Activated CD4-positive, alpha-beta T cell treated with anti-CD3 and anti-CD28 coated beads, Interleukin-2, amount 50 U/mL, for 1 hour (primary cell): ENCODE results near the gene SERPINC1.
"Not testable (repeated sequence)": the region's sequence is repeated elsewhere in the genome, so short reads cannot be mapped to it uniquely, and the experiment has no call there.

Experiments
- DNase-seq: peaks from one replicate; pipeline ENCODE4 v3.0.0-alpha.2; 2020

Gene SERPINC1

DNA sequence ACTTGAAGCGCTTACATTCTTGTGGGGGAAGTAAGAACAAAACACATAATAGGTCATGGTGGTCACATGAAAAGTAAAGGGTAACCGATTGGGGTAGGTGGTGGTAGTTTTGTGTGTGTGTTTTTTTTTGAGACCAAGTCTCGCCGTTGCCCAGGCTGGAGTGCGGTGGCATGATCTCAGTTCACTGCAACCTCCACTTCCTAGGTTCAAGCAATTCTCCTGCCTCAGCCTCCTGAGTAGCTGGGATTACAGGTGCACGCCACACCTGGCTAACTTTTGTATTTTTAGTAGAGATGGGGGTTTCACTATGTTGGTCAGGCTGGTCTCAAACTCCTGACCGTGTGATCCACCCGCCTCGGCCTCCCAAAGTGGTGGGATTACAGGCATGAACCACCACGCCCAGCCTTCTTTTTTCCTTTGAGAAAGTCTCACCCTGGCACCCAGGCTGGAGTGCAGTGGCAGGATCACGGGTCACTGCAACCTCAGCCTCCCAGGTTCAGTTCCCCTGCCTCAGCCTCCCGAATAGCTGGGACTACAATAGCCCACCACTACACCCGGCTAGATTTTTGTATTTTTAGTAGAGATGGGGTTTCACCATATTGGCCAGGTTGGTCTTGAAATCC lies 54.9 kb downstream of the SERPINC1 start:
- DNase-seq, result not testable (repeated sequence)

GRCh38 chr1:173861731-173862145 lies 55.4 kb downstream of the SERPINC1 start:
- DNase-seq, result no peak

DNA sequence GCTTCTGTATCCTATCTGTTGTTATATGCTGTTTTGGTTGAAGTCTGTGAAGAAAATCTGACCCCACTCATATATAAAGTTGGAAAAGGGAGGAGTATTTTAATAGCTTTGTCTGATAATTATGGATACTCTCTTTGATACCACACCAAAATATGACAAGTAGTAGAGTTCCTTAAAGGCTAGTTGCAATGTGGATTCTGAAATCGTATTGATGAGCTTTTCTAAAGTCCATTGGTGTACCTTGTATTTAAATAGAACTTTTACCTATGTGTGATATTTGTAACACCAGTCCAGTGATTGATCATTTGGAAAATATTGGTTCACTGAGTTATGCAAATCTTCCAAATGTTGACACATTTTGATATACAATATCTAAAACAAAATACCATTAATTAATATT lies 57.1 kb downstream of the SERPINC1 start:
- no peak for DNase-seq

GRCh38 chr1:173859547-173859946 lies 57.6 kb downstream of the SERPINC1 start:
- DNase-seq, result not testable (repeated sequence)

DNA sequence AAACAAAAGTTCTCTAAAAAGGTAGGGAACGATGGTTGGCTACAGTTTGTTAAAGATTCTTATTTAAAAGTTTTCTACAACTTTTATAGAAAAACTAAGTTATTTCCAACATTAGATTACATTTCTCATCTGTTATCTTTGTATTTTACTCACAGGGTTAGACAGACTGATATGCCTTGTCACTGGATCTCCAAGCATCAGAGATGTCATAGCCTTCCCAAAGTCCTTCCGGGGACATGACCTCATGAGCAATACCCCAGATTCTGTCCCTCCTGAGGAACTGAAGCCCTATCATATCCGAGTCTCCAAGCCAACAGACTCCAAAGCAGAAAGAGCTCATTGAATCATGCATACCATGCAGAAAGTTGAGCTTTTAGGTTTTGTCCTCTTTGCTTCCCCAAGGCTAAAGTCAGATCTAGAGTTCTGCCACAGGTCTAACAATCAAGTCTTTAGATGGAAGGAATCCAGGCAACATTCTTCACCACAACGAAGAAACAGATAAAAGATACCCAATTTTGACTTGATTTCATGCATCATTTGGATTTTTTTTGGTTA lies 59.7 kb downstream of the SERPINC1 start:
- DNase-seq, result no peak

GRCh38 chr1:173856903-173857302 lies 60.2 kb downstream of the SERPINC1 start:
- DNase-seq, result no peak

DNA sequence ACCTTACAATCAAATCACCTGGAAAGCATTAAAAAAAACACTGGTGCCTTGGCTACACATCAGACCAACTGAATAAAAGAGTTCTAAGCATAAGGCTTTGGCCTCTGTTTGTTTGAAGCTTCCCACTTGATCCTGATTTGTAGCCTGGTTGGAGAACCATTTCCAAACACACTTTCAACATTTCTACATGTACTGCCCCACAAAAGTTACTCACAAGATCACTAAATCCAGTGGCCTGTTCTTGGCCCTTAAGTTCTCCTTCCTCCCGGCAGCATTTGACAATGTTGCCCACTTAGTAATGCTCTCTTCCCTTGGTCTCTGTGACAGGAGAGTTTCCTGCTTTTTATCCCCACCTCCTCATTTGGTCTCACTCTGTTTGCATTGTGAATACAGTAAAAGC lies 61.1 kb downstream of the SERPINC1 start:
- no peak for DNase-seq
